GM12892 (cell line): ENCODE measurements around the gene RANBP10.

Experiments
- DNase-seq: peaks from one replicate; pipeline ENCODE4 v3.0.0; 2011; ENCODE audit not compliant: insufficient read length
- FAIRE-seq: peaks from 2 replicates; lab custom pipeline; 2011; peaks lifted over from hg19 to GRCh38; lab: Jason Lieb, UNC
- POLR2A ChIP-seq: IDR thresholded peaks from 2 replicates; pipeline ENCODE4 v1.6.1; 2011; ENCODE audit warnings: low read depth, low read length, control low read depth
- POLR2AphosphoS5 ChIP-seq: IDR thresholded peaks from 2 replicates; pipeline ENCODE4 v1.6.1; 2011; ENCODE audit warnings: low read depth, low read length, control low read depth
- TAF1 ChIP-seq: IDR thresholded peaks from 2 replicates; pipeline ENCODE4 v1.6.1; 2011; ENCODE audit warnings: low read depth, mild to moderate bottlenecking, control low read depth, low read length, borderline replicate concordance

RANBP10 gene

DNA sequence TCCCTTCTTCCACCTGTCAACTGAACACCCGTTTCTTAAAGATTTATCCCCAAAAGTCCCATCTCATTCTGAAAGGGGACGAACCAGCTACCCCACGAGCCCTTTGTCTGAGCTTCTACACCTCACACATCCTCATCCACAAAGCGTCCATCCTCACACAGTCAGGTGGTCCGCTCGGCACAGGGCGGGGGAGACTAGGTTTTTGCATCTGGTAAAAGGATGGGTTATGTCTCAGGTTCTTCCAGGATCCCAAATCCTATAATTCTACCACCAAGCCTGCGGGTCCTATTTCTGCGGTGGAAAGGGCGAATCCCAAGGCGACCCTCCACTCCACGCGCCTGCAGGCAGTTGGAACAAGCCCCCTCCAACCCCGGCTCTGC is 87.7 kb downstream of the RANBP10 start:
- FAIRE-seq (no peak), DNase-seq (no peak)
- TF ChIP-seq TAF1 (no peak), POLR2AphosphoS5 (no peak), POLR2A (no peak)

DNA sequence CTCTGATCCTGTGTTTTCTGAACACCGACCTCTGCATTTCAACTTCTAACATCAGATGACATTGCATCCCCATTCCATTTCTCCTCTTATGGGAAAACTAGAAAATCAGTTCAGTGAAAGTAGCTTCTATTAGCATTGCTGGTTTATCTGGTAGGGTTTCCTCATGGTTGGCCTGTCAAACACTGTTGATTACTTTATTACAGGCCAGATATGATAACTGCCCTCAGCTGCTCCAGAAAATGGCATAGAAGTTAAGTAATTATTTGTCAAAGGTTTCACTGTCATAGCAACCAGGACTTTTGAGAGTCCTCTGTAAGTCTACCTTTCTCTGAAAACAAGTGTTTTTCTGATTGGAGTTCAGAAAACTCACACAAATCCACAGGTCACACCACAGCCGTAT is 90.3 kb downstream of the RANBP10 start:
- DNase-seq (no peak), FAIRE-seq (no peak)
- no peak for TF ChIP-seq TAF1
- no peak for TF ChIP-seq POLR2A
- TF ChIP-seq POLR2AphosphoS5 = no peak

DNA sequence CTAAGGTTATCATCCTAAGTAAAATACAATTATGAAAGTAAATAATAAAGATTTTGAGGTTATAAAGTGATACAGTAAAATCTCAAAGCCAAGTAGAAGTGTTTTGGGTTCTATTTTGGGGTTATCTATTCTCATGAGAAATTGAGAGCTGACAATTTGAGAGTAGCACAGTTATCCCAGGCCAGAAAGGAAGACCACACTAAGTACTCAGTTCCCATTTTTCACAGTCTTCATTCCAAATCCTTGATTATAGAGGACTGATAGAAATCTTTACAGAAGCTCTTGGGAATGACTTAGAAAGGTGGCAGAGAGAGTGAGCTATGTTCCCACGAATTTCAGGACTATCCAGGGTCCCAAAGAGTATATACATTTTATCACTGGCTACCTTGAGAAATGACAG is 91.8 kb downstream of the RANBP10 start:
- DNase-seq = no peak
- no peak for TF ChIP-seq POLR2AphosphoS5
- no peak for TF ChIP-seq POLR2A
- no peak for FAIRE-seq

DNA sequence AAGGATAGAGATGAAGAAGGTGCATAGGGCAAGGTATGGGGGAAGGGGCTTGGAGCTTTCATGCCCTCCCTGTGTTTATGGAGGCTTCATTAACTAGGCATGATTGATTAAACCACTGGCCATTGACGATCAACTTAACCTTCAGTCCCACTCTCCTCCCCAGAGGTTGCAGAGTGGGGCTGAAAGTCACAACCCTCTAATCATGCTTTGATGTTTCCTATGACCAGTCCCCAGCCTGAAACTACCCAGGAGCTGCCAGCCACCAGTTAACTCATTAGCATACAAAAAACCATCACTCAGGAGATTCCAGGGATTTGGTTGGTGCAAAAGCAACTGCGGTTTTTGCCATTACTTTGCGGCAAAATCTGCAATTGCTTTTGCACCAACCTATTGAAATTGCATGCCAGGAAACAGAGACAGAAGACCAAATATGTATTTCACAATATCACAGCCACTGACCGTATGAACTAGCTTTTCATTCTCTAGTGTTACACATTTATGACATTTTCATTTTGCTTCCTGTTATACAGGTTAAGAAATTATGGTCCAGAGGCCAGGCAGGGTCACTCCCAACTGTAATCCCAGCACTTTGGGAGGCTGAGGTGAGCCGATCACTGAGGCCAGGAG is 92.6 kb downstream of the RANBP10 start:
- TF ChIP-seq TAF1 = no peak
- TF ChIP-seq POLR2A = no peak
- no peak for TF ChIP-seq POLR2AphosphoS5
- FAIRE-seq (no peak), DNase-seq (no peak)

DNA sequence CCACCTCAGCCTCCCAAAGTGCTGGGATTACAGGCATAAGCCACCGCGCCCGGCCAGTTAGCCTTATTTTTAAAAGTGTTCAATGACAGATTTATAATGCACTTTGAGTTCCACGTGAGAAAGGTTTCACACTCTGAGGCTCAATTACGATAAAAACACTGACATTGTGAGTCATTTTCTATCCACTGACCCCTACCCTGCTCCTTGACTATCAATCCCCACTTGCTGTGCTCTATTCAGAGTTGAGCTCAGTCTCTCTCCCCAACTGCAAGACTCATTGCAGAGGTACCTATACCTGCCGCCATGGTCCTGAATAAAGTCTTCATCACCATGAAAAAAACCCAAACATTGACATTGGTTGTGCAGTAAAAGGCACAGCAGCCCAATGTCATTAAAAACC is 95.8 kb downstream of the RANBP10 start:
- DNase-seq (no peak), FAIRE-seq (no peak)
- TF ChIP-seq POLR2A (no peak), TAF1 (no peak), POLR2AphosphoS5 (no peak)

DNA sequence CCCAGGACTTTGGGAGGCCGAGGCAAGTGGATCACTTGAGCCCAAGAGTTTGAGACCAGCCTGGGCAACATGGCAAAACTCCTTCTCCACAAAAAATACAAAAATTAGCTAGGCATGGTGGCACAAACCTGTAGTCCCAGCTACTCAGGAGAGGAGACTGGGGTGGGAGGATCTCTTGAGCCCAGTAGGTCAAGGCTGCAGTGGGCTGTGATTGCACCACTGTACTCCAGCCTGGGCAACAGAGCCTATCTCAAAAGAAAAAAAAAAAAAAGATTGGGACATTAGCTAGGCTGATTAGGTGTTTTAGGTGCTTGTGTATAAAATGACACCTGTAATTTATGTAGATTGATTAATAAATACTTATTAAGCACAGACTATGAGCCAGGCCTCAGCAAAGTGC is 97.3 kb downstream of the RANBP10 start:
- FAIRE-seq (no peak), DNase-seq (no peak)
- TF ChIP-seq POLR2AphosphoS5 = no peak
- TF ChIP-seq POLR2A = no peak

DNA sequence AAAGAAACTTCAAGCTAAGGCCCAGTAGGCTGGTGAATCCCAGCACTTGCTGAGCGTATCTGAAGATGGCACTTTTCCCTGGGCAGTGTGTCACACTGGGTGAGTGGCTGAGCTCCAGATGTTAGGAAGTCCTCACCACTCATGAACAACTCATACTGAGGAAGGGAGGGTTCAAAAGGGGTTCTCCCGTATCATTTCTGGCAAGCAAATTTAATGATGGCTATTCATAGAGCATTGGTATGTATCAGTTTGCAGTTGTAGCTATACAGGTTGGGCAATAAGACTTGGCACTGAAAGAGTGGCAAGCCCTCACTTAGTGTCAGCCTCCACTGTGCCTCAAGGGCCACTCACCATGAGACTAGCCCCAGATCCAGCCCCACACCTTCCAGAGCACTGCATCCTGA is 98.0 kb downstream of the RANBP10 start:
- DNase-seq (no peak), FAIRE-seq (no peak)
- TF ChIP-seq POLR2A = no peak
- no peak for TF ChIP-seq POLR2AphosphoS5
- no peak for TF ChIP-seq TAF1

DNA sequence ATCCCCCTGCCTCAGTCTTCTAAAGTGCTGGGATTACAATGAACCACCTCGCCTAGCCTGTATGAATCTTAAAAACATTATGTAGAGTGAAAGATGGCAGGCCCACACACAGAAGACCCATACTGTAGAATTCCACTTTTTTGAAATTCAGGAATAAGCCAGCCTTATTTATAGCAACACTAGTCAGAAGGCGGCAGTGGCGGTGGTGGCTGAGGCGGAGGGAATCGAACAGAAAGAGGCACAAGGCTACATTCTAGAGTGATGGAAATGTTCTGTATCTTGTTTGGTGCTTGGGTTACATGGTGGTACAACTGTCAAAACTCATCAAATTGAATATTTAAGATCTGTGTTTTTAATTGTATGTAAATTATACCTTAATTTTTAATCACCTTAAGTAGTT is 98.6 kb downstream of the RANBP10 start:
- FAIRE-seq = no peak
- no peak for TF ChIP-seq POLR2A
- no peak for TF ChIP-seq TAF1
- no peak for TF ChIP-seq POLR2AphosphoS5
- no peak for DNase-seq

DNA sequence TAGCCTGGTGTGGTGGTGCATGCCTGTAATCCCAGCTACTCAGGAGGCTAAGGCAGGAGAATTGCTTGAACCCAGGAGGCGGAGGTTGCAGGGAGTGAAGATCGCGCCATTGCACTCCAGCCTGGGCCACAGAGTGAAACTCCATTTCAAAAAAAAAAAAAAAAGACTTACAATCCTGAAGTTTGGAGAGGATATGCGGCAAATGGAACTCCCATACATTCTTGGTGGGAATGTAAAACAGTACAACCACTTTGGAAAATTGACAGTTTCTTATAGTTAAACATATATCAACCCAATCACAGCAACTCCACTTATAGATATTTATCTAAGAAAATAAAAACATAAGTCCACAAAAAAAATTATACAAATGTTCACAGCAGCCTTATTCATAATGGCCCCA is 99.2 kb downstream of the RANBP10 start:
- FAIRE-seq (no peak), DNase-seq (no peak)
- no peak for TF ChIP-seq POLR2A
- TF ChIP-seq POLR2AphosphoS5 = no peak
- no peak for TF ChIP-seq TAF1

DNA sequence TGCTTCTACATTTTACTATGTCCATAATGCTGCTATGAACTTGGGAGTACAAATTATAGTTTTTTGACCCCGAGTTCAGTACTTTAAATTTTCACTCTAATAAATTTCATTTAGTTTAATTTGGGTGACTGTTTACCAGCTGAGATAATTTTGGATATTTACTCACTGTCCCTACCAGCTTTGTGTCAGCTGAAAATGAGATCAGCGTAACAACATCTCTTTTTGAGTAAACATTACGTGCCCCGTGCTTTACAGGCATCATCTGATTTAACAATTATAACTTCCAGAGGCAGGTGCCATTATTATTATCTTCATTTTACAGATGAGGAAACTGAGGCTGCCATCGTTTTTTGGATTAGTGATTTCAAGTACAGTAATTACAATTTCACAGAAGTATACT is 102.2 kb downstream of the RANBP10 start:
- DNase-seq = no peak
- no peak for FAIRE-seq
- no peak for TF ChIP-seq TAF1
- TF ChIP-seq POLR2AphosphoS5 = no peak
- TF ChIP-seq POLR2A = no peak

DNA sequence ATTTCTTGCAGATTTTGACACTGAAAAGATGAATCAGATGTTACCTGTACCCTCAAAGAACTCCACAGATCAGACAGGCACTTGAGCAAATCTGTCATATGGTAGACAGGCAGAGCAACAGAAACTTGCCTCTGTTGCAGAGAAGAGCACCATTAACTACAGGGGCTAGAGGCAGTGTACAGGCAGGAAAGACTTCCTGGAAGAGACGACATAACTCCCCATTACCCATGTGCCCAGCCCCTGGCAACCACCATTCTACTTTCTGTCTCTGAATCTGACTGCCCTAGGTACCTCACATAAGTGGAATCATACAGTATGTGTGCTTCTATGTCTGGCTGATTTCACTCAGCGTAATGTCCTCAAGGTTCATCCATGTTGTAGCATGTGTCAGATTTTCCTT is 102.7 kb downstream of the RANBP10 start:
- FAIRE-seq (no peak), DNase-seq (no peak)
- TF ChIP-seq POLR2A (no peak), TAF1 (no peak), POLR2AphosphoS5 (no peak)

DNA sequence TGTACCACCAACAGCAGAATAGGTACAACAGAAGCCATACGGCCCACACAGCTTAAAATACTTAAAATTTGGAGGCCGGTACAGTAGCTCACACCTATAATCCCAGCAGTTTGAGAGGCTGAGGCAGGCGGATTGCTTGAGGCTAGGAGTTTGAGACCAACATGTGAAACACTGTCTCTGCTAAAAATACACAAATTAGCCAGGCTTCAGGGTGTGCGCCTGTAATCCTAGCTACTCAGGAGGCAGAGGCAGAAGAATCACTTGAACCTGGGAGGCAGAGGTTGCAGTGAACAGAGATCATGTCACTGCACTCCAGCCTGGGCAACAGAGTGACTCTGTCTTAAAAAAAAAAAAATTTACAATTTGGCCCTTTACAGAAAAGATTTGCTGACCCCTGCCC is 104.2 kb downstream of the RANBP10 start:
- TF ChIP-seq POLR2A (no peak), POLR2AphosphoS5 (no peak), TAF1 (no peak)
- no peak for DNase-seq
- no peak for FAIRE-seq
